Stromal cell of bone marrow (primary cell): Measurements from ENCODE around the gene ARHGEF9.
"Not testable (repeated sequence)": the region's sequence is repeated elsewhere in the genome, so short reads cannot be mapped to it uniquely, and the experiment has no call there.

Experiments
- DNase-seq: peaks from one replicate; pipeline ENCODE4 v3.0.0-alpha.2; 2012; ENCODE audit warnings: low read depth

Gene ARHGEF9

DNA sequence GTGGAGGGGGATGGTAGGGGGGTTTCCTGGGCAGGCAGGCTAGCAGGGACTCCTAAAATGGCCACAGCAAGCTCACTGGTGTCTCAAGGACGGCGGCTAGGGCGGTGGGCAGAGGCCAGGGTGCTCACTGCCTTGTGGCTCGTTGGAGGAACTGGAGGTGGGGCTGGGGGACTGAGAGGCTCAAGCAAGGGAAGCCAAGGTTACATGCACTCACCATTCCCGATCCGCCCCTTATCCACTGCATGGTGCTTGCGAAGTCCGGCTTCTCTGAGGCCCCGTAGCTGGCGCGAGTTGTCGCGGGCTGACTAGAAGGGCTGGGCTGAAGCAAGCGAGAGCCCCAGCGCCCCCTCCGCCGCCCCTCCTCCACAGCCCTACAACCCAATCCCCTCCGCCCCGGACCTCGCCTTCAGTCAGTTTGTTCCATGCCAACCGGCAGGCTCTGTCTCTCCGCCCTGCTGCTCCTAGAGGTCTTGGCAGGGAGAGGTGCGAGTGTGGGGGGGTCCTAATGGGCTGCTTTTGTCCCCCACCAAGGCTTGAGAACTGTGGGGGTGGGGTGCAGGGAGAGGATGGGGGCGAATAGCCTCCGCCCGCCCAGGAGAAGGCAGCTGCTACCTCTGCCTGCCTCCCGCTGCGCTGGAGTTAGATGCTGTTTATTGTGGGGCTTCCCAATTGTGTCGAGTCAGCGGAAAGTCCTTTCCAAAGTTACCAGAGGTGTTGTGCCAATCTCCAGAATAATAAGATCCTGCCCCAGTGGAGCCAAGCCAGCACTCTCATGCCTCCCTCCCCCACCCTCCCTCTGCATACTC, at the start of gene ARHGEF9:
ARHGEF9 (minus strand) TSS at position 313 of the 806 bp plus-strand sequence; CDS start at position 244, 69 bp downstream.
- no peak for DNase-seq

GRCh38 chrX:63825446-63825845, 40.4 kb upstream of the ARHGEF9 start:
- DNase-seq: not testable (repeated sequence)

- DNase-seq: no peak
Measured at GRCh38 chrX:63818156-63818555, 33.1 kb upstream of the ARHGEF9 start.

- DNase-seq: no peak
Measured at GRCh38 chrX:63817696-63818095, 32.7 kb upstream of the ARHGEF9 start.

DNA sequence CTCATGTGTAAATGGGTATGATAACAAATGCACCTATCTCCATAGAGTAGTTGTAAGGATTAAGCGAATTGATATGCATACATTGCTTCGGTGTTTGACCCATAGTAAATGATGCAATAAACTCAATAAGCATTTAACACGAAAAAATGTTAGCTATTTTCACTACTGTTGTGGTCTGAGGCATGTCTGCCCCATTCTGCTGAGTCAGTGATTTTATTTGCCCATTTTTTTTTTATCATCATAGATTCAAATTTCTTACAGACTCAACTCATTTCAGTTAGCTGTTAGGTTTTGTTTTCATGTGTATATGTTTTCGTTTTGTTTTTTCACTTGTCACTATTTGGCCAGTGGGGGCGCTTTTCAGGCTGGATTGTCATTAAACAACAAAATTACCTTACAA, 27.8 kb upstream of the ARHGEF9 start:
- DNase-seq: no peak

- DNase-seq: no peak
Measured at GRCh38 chrX:63810746-63811145, 25.7 kb upstream of the ARHGEF9 start.

DNA sequence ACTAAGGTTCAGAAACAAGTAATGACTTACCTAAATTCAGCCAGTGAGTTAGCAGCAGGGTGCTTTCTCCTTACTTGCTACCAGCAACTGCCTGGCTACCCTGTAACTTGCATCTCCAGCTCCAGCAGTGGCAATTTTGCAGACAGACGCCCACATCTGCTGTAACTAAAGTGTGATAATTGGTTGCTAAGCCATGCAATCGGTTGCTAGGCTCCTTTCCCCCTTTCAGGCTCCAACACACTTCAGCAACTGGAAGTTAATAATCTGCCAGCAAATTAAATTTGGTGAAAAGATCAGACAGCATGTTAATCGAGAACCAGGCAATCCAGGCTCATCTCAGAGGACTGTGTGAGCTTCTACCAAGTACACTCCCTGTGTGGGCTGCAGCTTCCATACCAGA, 24.2 kb upstream of the ARHGEF9 start:
- no peak for DNase-seq

DNA sequence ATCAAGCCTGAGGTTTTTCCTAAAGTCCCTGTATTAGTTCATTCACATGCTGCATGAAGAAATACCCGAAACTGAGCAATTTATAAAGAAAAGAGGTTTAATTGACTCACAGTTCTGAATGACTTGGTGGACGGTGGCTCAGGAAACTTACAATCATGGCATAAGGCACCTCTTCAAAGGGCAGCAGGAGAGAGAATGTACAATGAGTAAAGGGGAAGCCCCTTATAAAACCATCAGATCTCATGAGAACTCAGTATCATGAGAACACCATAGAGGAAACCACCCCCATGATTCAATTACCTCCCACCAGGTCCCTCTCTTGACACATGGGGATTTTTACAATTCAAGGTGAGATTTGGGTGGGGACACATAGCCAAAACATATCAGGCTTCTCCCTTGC, 10.4 kb upstream of the ARHGEF9 start:
- DNase-seq: not testable (repeated sequence)

GRCh38 chrX:63785708-63786040, 660 bp upstream of the ARHGEF9 start:
- DNase-seq: no peak

DNA sequence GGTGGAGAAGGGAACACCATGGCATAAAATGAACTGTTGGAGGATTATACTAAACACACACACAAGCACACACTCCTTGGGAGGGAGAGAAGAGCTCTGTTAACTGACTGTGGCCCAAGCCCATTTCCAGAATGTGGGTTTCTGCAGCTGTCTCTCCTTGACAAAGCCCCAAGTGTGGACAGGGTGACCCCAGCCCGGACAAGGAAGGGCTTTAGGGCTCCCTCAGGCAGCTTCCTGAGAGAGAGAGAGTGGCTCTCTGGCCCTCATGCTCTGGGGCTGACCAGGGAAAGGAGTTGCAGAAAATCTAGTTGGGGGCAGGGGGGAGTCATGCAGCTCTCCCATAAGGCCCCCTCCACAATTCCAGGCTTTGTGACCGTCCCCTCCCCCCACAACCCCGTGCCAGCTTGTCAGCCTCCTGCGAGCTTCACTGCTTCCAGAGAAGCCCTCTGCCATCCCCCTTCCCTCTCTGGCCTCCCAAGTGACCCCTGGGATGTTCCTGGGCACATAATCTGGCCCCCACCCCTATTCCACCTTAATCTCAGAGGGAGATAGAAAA, 590 bp downstream of the ARHGEF9 start:
- DNase-seq: no peak

DNA sequence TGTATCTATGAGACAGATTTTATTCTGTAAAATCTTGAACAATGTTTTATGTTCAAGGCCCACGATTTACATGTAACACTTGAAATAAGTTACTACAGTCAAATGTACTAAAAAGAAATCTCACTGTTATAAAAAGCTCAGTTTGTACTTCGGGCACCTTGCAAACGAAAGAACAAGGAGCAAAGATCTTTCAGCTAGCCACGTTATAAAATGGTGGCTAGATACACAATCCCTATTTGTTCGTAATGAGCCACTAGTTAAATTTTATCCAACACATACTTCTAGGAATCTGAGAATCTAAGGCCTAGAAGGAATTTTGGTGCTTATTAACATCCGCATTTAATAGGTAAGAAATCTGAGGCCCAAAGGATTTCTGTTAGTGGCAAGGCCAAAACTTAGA, 2.5 kb downstream of the ARHGEF9 start:
- DNase-seq: no peak

GRCh38 chrX:63768760-63769159, 16.3 kb downstream of the ARHGEF9 start:
- DNase-seq: no peak

DNA sequence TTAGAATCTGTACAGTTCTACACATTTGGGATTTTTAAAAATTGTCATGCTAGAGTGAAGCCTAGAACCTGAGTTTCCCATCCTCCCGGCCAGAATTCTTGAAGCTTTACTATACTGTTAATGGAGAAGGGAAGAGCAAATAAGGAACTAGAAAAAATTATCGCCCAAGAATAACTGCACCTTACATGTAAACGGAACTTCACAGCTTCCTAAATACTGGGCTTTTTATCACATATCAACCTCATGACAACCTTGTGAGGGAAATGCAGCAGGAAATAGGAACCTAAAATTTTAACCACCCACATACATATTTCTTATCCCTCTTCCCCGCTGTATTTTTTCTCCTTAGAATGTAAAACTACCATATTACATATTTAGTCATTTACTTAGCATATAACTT, 19.3 kb downstream of the ARHGEF9 start:
- no peak for DNase-seq

DNA sequence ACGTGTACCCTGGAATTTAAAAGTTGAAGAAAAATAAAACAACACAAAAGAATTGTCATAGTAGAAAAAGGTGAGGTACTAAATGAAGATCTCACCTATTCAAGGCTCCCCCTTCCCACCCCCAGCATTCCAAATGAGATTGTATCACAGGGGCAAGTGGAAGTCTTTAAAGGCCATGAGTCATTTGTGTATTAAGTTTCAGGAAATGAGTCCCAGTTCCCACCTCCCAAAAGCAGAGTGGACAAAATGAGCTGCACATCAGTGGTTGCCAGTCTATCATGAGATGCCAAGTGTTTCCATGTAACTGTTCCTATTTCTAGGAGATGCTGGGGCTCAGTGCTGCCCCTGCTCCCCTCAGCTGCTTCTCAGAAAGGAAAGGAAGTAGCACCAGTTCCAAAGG, 20.1 kb downstream of the ARHGEF9 start:
- DNase-seq: no peak

DNA sequence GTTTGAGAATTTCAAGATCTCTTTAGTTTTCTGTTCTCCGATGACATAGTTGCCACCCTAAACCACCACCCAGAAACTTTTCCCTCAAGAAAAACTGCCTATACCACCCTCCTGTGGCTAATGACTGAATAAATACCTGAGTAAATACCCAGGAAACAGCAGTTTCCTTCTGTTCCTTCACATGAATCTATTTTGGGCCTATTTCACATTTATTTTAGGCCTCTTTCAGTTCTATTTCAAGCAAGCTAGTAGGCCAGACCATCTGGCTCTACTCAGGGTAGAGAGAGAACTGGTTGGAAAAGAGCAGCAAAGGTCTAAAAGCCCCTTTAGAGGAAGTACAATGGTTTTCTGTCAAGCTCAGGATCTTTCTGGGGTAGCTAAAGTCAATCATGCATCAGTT, 23.4 kb downstream of the ARHGEF9 start:
- DNase-seq: no peak

GRCh38 chrX:63758011-63758410, 27.0 kb downstream of the ARHGEF9 start:
- no peak for DNase-seq

DNA sequence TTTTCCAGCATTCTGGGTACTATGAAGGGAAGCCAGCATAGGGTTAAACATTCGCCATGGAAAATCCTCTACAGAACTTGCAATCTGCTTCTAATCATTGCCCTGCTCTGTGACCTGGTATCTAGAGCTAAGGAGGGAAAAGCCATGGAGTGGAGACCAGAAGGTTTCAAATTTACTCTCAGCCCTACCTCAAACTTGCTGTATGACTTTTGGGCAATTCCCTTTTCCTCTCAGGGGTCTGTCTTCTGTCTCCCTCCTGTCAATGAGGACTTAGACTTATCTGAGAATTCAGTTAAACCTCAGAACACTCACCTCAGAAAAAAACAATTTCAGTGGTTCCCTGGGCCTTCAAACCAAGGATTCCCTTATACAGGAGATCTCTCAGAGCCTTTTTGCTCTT, 29.1 kb downstream of the ARHGEF9 start:
- no peak for DNase-seq

- peak; percentile 85 for DNase-seq
Measured at GRCh38 chrX:63754860-63755579, 30.0 kb downstream of the ARHGEF9 start.

GRCh38 chrX:63754136-63754859, 30.7 kb downstream of the ARHGEF9 start:
- no peak for DNase-seq

DNA sequence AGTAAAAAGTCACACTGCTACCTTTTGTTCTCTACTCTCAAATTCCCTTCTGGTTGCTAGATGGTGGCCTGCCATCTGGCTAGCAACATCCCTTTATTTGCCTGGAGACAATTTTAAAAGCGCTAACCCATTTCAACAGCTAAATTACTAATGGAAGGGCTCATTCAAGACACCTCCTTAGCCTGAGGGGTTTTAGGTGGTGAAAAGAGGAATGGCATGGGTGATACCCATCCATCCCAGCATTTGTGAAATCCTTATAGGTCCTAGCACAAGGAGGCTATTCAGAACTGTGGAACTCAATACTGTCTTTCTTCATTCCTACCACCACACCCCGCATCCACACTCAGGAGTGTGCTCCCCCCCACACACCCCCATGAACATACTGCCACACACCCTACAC, 33.5 kb downstream of the ARHGEF9 start:
- no peak for DNase-seq

DNA sequence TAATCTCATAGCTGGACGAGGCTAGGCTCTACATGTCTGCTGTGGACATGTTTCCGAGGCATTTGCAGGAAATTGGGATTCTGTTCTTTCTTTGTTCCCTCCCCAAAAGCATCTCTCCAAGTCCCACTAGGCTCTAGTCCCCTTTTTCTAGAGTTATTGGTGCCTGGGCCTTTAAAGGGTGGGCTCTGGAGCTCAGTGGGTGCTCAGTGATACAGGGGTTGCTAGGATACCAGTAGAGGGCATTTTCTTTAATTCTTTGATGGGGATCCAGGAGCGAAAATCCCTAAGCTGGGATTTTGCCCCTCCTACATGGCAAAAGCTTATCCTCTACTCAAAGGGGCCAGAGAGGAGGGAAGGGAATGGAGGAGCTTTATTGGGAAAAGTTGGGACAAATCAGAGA, 34.2 kb downstream of the ARHGEF9 start:
- no peak for DNase-seq

- peak; percentile 56 for DNase-seq
Measured at GRCh38 chrX:63747331-63747730, 37.7 kb downstream of the ARHGEF9 start.

GRCh38 chrX:63746715-63747114, 38.3 kb downstream of the ARHGEF9 start:
- no peak for DNase-seq
